RWPE2 (cell line): Measurements from ENCODE around the gene DNM1L.

Source experiments
- ATAC-seq: fragments of 200-7000 bp; cut with Tn5 transposase; 3 replicates; pipeline ENCODE4 v1.9.1; 2021; ENCODE audit warnings: low read depth
- DNase-seq: peaks from one replicate; pipeline ENCODE4 v3.0.0-alpha.2; 2020; ENCODE audit warnings: low spot score
- H3K27ac ChIP-seq: fragments of 450-650 bp; 2 replicates; pipeline ENCODE4 v1.5.1; 2017; ENCODE audit warnings: mild to moderate bottlenecking; ENCODE audit not compliant: poor library complexity, severe bottlenecking
- H3K27me3 ChIP-seq: fragments of 250-450 bp; sonication (Bioruptor Pico); 2 replicates; pipeline ENCODE4 v1.5.1; 2021; ENCODE audit warnings: mild to moderate bottlenecking, moderate library complexity; ENCODE audit not compliant: insufficient read depth, poor library complexity, severe bottlenecking
- H3K36me3 ChIP-seq: fragments of 250-450 bp; sonication (Bioruptor Pico); 2 replicates; pipeline ENCODE4 v1.5.1; 2020; ENCODE audit warnings: low read depth, mild to moderate bottlenecking, moderate library complexity
- H3K4me1 ChIP-seq: fragments of 250-450 bp; sonication (Bioruptor Pico); 2 replicates; pipeline ENCODE4 v1.5.1; 2021; ENCODE audit warnings: mild to moderate bottlenecking, moderate library complexity; ENCODE audit not compliant: insufficient read depth, poor library complexity, severe bottlenecking
- H3K4me3 ChIP-seq: fragments of 250-450 bp; sonication (Bioruptor Pico); 2 replicates; pipeline ENCODE4 v1.5.1; 2021; ENCODE audit warnings: mild to moderate bottlenecking, moderate library complexity; ENCODE audit not compliant: severe bottlenecking
- H3K9me3 ChIP-seq: fragments of 250-450 bp; sonication (Bioruptor Pico); 2 replicates; pipeline ENCODE4 v1.5.1; 2021; ENCODE audit warnings: mild to moderate bottlenecking, moderate library complexity; ENCODE audit not compliant: severe bottlenecking
- TF ChIP-seq, protein P1 (sequence below): fragments of 450-650 bp; IDR thresholded peaks from one replicate; pipeline ENCODE4 v1.5.1; 2017; ENCODE audit warnings: mild to moderate bottlenecking, moderate library complexity; ENCODE audit not compliant: poor library complexity, severe bottlenecking

Gene DNM1L

DNA sequence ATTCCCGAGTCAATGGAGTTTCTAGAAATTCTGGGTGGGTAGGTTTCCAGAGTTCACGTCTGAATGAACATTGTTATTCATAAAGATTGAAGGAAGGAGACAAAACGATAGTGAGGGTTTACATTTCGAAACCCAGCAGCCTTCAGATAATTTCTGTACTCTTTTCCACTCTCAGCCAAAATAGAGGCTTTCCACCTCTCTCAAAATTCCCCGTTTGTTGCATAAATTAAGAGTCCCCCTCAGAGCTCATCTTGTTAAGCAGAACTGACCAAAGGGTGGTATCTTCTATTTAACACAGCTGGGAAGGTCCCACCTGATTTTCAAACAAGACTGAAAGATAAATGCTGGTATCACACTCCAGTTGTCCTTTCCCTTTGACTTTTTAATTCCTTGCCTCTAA lies 98.1 kb downstream of the DNM1L start:
- Histone ChIP-seq H3K9me3 (no peaks in the 10 kb centered on the region), H3K4me1 (peaks cover 3% of the 10 kb centered on the region), H3K36me3 (no peaks in the 10 kb centered on the region), H3K27ac (no peak overlapping the region), H3K4me3 (no peak overlapping the region), H3K27me3 (no peaks in the 10 kb centered on the region)
- ATAC-seq, result no peak
- TF ChIP-seq, protein P1, sequence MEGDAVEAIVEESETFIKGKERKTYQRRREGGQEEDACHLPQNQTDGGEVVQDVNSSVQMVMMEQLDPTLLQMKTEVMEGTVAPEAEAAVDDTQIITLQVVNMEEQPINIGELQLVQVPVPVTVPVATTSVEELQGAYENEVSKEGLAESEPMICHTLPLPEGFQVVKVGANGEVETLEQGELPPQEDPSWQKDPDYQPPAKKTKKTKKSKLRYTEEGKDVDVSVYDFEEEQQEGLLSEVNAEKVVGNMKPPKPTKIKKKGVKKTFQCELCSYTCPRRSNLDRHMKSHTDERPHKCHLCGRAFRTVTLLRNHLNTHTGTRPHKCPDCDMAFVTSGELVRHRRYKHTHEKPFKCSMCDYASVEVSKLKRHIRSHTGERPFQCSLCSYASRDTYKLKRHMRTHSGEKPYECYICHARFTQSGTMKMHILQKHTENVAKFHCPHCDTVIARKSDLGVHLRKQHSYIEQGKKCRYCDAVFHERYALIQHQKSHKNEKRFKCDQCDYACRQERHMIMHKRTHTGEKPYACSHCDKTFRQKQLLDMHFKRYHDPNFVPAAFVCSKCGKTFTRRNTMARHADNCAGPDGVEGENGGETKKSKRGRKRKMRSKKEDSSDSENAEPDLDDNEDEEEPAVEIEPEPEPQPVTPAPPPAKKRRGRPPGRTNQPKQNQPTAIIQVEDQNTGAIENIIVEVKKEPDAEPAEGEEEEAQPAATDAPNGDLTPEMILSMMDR, result no peak
- DNase-seq, result no peak

DNA sequence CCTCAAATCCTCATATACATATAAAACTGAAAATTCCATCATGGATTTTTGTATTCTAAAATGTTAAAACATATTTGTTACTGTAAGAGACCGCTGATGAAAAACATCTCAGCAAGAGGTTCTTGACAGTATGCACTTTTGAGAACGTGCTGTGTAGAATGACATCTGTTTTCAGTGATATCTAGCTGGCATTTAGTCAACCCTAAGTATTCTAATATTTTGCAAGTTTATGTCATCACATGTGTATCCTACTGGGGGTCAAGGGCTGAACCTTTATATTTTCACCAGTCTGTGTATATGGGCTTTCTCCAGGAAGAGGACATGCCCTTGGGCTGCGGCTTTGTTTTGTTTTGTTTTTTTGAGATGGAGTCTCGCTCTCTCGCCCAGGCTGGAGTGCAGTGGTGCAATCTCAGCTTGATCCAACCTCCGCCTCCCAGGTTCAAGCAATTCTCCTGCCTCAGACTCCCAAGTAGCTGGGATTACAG lies 98.6 kb downstream of the DNM1L start:
- ATAC-seq (no peak), DNase-seq (no peak)
- Histone ChIP-seq H3K9me3 (no peaks in the 10 kb centered on the region), H3K4me3 (no peak overlapping the region), H3K36me3 (no peaks in the 10 kb centered on the region), H3K4me1 (peaks cover 3% of the 10 kb centered on the region), H3K27ac (no peak overlapping the region), H3K27me3 (no peaks in the 10 kb centered on the region)
- TF ChIP-seq, protein P1, result no peak

DNA sequence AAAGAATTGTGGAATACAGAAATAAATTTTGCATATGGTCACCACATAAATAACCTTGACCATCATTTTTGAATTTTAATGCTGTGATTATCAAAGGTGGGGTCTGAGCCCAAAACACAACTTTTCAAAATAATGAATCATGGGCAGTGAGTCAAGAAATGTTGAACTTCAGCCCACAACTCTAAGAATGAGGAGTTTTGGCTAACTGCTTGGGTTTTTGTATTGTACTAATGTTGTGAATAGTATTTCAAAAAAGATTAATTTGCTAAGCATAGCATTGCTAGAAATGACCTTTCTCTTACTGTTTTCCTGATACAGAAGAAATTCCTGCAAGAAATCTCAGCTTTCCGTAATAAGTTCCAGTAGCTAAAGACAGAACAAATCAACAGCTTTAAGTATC lies 101.0 kb downstream of the DNM1L start:
- Histone ChIP-seq H3K27me3 (no peaks in the 10 kb centered on the region), H3K9me3 (no peaks in the 10 kb centered on the region), H3K4me3 (no peak overlapping the region), H3K36me3 (no peaks in the 10 kb centered on the region), H3K27ac (no peak overlapping the region), H3K4me1 (peaks cover 3% of the 10 kb centered on the region)
- no peak for ATAC-seq
- DNase-seq, result no peak
- TF ChIP-seq, protein P1, result no peak

DNA sequence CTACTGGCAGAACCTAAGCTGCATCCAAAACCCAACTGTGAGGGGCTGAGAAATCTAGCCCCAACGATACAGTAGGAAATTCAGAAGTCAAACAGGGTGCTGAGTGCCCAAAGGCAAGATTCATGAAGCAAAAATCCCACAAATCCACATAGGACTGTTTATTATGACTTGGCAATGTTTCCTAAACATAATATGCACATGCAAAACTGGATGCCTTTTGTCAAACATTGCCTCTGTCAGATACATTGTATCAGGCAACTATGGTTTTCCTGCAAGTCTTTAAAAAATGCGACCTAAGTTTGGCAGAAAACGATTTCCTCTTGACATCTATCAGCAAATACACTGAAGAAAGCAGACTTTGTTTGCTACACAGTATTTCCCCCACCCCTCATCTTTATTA lies 103.9 kb downstream of the DNM1L start:
- TF ChIP-seq, protein P1, result no peak
- H3K27me3 ChIP-seq, result no peaks in the 10 kb centered on the region
- no peak overlapping the region for H3K27ac ChIP-seq
- H3K4me1 ChIP-seq, result peaks cover 3% of the 10 kb centered on the region
- H3K9me3 ChIP-seq, result no peaks in the 10 kb centered on the region
- H3K4me3 ChIP-seq, result no peak overlapping the region
- DNase-seq (no peak), ATAC-seq (no peak)
- no peaks in the 10 kb centered on the region for H3K36me3 ChIP-seq

DNA sequence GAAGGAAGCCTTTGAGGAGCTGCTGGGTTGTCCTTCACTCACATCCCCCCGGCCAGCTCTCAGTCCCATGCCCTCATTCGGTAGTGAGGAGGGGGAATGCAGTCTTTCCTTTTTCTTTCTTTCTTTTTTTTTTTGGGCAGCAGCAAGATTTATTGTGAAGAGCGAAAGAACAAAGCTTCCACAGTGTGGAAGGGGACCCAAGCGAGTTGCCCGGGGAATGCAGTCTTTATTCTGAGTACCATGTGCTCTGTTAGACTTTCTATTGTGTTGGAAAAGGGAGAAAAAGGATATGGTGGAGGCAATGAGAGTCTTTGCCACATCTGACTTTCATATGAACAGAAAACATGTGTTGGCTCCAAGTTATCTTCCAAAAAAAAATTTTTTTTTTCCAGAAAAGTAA lies 106.5 kb downstream of the DNM1L start:
- Histone ChIP-seq H3K27me3 (no peaks in the 10 kb centered on the region), H3K4me1 (no peaks in the 10 kb centered on the region), H3K36me3 (peaks cover 4% of the 10 kb centered on the region; the same call in 1 of the 2 replicates), H3K4me3 (no peak overlapping the region), H3K9me3 (no peaks in the 10 kb centered on the region), H3K27ac (no peak overlapping the region)
- ATAC-seq, result no peak
- TF ChIP-seq, protein P1, result no peak
- DNase-seq, result no peak
